SK-N-SH (cell line): ENCODE results near the gene MPDU1. TPM values are rescaled to one million over a fixed set of nuclear protein-coding genes. Genes with fewer than 3 reads are reported as not detected.

Experiments
- CHD2 ChIP-seq: fragments of 150-350 bp; IDR thresholded peaks from 2 replicates; pipeline ENCODE4 v1.6.1; 2018; ENCODE audit warnings: low read length; ENCODE audit not compliant: partially characterized antibody
- CTCF ChIP-seq: fragments of 200-600 bp; sonication (generic); IDR thresholded peaks from 2 replicates; pipeline ENCODE4 v1.6.1; 2017; ENCODE audit warnings: antibody characterized with exemption, mild to moderate bottlenecking, moderate library complexity
- FOSL2 ChIP-seq: IDR thresholded peaks from 2 replicates; pipeline ENCODE4 v1.4.0; 2012; ENCODE audit warnings: low read depth, mild to moderate bottlenecking, moderate library complexity, borderline replicate concordance
- IRF3 ChIP-seq: fragments of 150-350 bp; IDR thresholded peaks from 2 replicates; pipeline ENCODE4 v1.6.1; 2016; ENCODE audit warnings: mild to moderate bottlenecking, low read depth, low read length
- JUND ChIP-seq: IDR thresholded peaks from 2 replicates; pipeline ENCODE4 v1.4.0; 2012
- MAX ChIP-seq: IDR thresholded peaks from 2 replicates; pipeline ENCODE4 v1.4.0; 2012; ENCODE audit warnings: low read depth
- MXI1 ChIP-seq: IDR thresholded peaks from 2 replicates; pipeline ENCODE4 v1.6.1; 2012; ENCODE audit warnings: mild to moderate bottlenecking, low read depth, low read length, improper control_type of control experiment
- NFIC ChIP-seq: IDR thresholded peaks from 2 replicates; pipeline ENCODE4 v1.4.0; 2012; ENCODE audit warnings: borderline replicate concordance
- NRF1 ChIP-seq: IDR thresholded peaks from 2 replicates; pipeline ENCODE4 v1.6.1; 2012; ENCODE audit warnings: low read depth, mild to moderate bottlenecking, low read length
- RAD21 ChIP-seq: IDR thresholded peaks from 2 replicates; pipeline ENCODE4 v1.6.1; 2012; ENCODE audit warnings: mild to moderate bottlenecking, low read length
- RFX5 ChIP-seq: IDR thresholded peaks from 2 replicates; pipeline ENCODE4 v1.6.1; 2012; ENCODE audit warnings: mild to moderate bottlenecking, improper control_type of control experiment, low read length
- SIN3A ChIP-seq: IDR thresholded peaks from 2 replicates; pipeline ENCODE4 v1.6.1; 2012; ENCODE audit warnings: low read depth, mild to moderate bottlenecking, low read length, moderate library complexity, borderline replicate concordance
- USF1 ChIP-seq: IDR thresholded peaks from 2 replicates; pipeline ENCODE4 v1.4.0; 2012; ENCODE audit warnings: low read depth, borderline replicate concordance
- USF2 ChIP-seq: fragments of 150-350 bp; IDR thresholded peaks from 2 replicates; pipeline ENCODE4 v1.6.1; 2017; ENCODE audit warnings: antibody characterized with exemption, low read length, low read depth, borderline replicate concordance
- ZBTB33 ChIP-seq: IDR thresholded peaks from 2 replicates; pipeline ENCODE4 v1.4.0; 2012; ENCODE audit warnings: low read depth, borderline replicate concordance
- polyA plus RNA-seq, 3 experiments: library from polyadenylated mRNA; depleted of rRNA; stranded (reverse); fragments of >200 nt; gene quantifications; 2 replicates each; pipeline ENCODE4 v1.2.3, GENCODE V29; 2012

The MPDU1 gene
- polyA plus RNA-seq, 1 of the 3 experiments (the other 2 are of a cell fraction): 126 TPM

- peak; percentile 80; the same call in 1 of the 2 replicates for TF ChIP-seq ZBTB33
- no peak for TF ChIP-seq NFIC
- peak; percentile 84 for TF ChIP-seq MXI1
- peak; percentile 80 for TF ChIP-seq NRF1
- TF ChIP-seq CTCF: no peak
- no peak for TF ChIP-seq RAD21
- TF ChIP-seq SIN3A: peak; percentile 80; the same call in 1 of the 2 replicates
- TF ChIP-seq JUND: no peak
- no peak for TF ChIP-seq IRF3
- TF ChIP-seq FOSL2: no peak
- no peak for TF ChIP-seq USF2
- peak; percentile 64 for TF ChIP-seq CHD2
- TF ChIP-seq MAX: 0 out of 2 replicates have a peak, but pooled peaks have one; percentile 62
- TF ChIP-seq USF1: no peak
- no peak for TF ChIP-seq RFX5
These were observed 22.0 kb upstream of the MPDU1 start, which contains the start of gene SENP3 (continued) for GRCh38 chr17:7561589-7562207.
